ENCODE data around the gene ICAM1.

The ICAM1 gene

GRCh38 chr19:10316229-10317044 lies 45.5 kb downstream of the ICAM1 start:
- DNase-seq, result peak in 8 of 42 donors; percentile 11 to 51 (median 30)
- intact Hi-C loops (cut with DNase I), result no loop called here

- intact Hi-C loops (cut with DNase I), result no loop called here
- no peak for DNase-seq
Observed at GRCh38 chr19:10317045-10317856, 46.3 kb downstream of the ICAM1 start.

GRCh38 chr19:10317857-10318462 lies 47.0 kb downstream of the ICAM1 start:
- intact Hi-C loops (cut with DNase I), result no loop called here
- DNase-seq, result no peak

GRCh38 chr19:10318807-10319682 lies 48.1 kb downstream of the ICAM1 start:
- no peak for DNase-seq
- intact Hi-C loops (cut with DNase I), result no loop called here

GRCh38 chr19:10320602-10321416 lies 49.9 kb downstream of the ICAM1 start:
- intact Hi-C loops (cut with DNase I), result no loop called here
- no peak for DNase-seq

- intact Hi-C loops (cut with DNase I), result no loop called here
- DNase-seq, result no peak
Observed at GRCh38 chr19:10321417-10321797, 50.5 kb downstream of the ICAM1 start.

- no peak for DNase-seq
- intact Hi-C loops (cut with DNase I), result no loop called here
Observed at GRCh38 chr19:10321874-10322835, 51.2 kb downstream of the ICAM1 start.

GRCh38 chr19:10325732-10326131 lies 54.8 kb downstream of the ICAM1 start:
- intact Hi-C loops (cut with DNase I), result no loop called here
- no peak for DNase-seq

GRCh38 chr19:10327793-10328192 lies 56.9 kb downstream of the ICAM1 start:
- DNase-seq, result no peak
- intact Hi-C loops (cut with DNase I), result no loop called here

GRCh38 chr19:10328558-10329429 lies 57.9 kb downstream of the ICAM1 start:
- intact Hi-C loops (cut with DNase I), result no loop called here
- DNase-seq, result no peak

GRCh38 chr19:10329555-10329954 lies 58.6 kb downstream of the ICAM1 start:
- no peak for DNase-seq
- intact Hi-C loops (cut with DNase I), result no loop called here

GRCh38 chr19:10332158-10332964 lies 61.4 kb downstream of the ICAM1 start:
- DNase-seq, result no peak
- intact Hi-C loops (cut with DNase I), result loop anchor here (2.0 to 10.0 kb wide), 2 partner anchors 18 to 52 kb away; partner anchors contain the start of gene TYK2

- intact Hi-C loops (cut with DNase I), result loop anchor here (2.0 to 10.0 kb wide), 2 partner anchors 18 to 52 kb away; partner anchors contain the start of gene TYK2
- peak; percentile 96 to 99 (median 98) for DNase-seq
Observed at GRCh38 chr19:10332965-10333757, 62.2 kb downstream of the ICAM1 start, which contains the start of gene RAVER1. Gene RAVER1 (minus strand): TSS chr19:10333529. CDS start chr19:10333507, 22 bp downstream.

Data from head of caudate nucleus (tissue), 42 donors.